ENCODE measurements around the gene CAMK2A.

DNA sequence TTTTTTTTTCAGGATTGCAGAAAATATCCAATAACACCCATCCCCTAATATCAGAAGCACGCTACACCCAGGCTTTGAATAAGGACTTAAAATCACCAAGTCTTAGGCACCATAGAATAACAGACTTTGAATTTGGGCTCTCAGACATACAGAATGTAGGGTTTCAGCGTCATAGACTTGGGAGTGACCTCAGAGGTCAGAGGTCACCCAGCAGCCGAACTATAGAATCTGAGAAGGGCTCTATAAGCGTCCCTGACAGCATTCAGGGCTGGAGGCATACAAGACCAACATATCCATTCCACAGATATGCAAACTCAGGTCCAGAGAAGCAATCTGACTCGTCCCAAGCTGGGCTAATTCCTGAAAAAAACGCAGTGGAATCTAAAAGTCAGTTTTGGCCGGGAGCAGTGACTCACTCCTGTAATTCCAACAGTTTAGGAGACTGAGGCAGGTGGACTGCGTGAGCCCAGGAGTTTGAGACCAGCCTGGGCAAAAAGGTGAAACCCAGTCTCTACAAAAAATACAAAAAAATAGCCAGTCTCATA lies 65.0 kb downstream of the CAMK2A start:
- TF ChIP-seq, protein P1, sequence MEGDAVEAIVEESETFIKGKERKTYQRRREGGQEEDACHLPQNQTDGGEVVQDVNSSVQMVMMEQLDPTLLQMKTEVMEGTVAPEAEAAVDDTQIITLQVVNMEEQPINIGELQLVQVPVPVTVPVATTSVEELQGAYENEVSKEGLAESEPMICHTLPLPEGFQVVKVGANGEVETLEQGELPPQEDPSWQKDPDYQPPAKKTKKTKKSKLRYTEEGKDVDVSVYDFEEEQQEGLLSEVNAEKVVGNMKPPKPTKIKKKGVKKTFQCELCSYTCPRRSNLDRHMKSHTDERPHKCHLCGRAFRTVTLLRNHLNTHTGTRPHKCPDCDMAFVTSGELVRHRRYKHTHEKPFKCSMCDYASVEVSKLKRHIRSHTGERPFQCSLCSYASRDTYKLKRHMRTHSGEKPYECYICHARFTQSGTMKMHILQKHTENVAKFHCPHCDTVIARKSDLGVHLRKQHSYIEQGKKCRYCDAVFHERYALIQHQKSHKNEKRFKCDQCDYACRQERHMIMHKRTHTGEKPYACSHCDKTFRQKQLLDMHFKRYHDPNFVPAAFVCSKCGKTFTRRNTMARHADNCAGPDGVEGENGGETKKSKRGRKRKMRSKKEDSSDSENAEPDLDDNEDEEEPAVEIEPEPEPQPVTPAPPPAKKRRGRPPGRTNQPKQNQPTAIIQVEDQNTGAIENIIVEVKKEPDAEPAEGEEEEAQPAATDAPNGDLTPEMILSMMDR (conservative IDR thresholded peaks at IDR 0.05): no peak
- TF ChIP-seq EZH2 (IDR thresholded peaks at IDR 0.05; ENCODE audit: low read depth): no peak
